ENCODE results near the gene GABRG3. TPM values are rescaled to one million over a fixed set of nuclear protein-coding genes. Genes with fewer than 3 reads are reported as not detected.

GABRG3 gene
- total RNA-seq, 1 experiment from 2014 or later = not detected

DNA sequence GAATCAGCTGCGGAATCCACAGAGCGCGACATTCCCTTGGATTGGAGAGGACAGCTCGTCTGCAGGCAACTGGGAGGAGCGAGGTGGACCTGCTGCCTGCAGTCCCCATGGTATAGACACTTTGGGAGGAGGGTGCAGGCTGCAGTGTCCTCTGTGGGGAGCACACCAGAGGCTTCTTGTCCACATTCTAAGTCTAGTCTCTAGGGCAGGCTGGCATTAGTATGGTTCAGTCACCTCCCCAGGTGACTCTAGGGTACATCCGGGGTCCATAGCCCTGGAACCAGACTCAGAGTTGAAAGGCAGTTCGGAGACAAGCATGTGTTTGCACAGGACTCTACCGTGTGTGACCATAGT is 118.2 kb downstream of the GABRG3 start:
- no peak for TF ChIP-seq CTCF (IDR thresholded peaks at IDR 0.05; ENCODE audit: unreplicated experiment)
- Mint-ChIP-seq H3K36me3 (ENCODE audit: insufficient read depth, unreplicated experiment) (no peaks in the 10 kb centered on the region), H3K27ac (ENCODE audit: unreplicated experiment) (no peak overlapping the region), H3K4me3 (ENCODE audit: low read depth, unreplicated experiment) (no peak overlapping the region), H3K27me3 (ENCODE audit: unreplicated experiment) (no peaks in the 10 kb centered on the region), H3K9me3 (ENCODE audit: low read depth, unreplicated experiment) (no peaks in the 10 kb centered on the region), H3K4me1 (ENCODE audit: low read depth, unreplicated experiment) (no peaks in the 10 kb centered on the region)
- CTCF ChIA-PET = no interaction called here
- no peak for DNase-seq
- intact Hi-C loops (cut with micrococcal nuclease; ENCODE audit: unreplicated experiment) = no loop called here
- BruUV-seq (replicated peaks) = no TSS peak

DNA sequence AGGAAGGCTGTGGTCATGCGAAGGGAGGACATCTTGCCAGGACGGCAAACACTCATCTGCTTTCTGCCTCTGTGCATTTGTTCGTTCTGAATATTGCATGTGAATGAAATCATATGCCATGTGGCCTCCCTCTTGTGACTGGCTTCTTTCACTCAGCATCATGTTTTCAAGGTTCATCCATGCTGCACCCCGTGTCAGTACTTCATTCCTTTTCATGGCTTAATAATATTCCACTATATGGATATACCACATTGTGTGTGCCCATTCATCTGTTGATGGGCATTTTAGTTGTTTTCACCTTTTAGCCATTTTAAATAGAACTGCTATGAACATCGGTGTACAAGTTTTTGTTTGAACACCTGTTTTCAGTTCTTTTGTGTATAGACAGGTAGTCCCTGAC is 118.7 kb downstream of the GABRG3 start:
- TF ChIP-seq CTCF (IDR thresholded peaks at IDR 0.05; ENCODE audit: unreplicated experiment) = no peak
- no peak overlapping the region for H3K4me3 Mint-ChIP-seq (ENCODE audit: low read depth, unreplicated experiment)
- CTCF ChIA-PET = no interaction called here
- H3K9me3 Mint-ChIP-seq (ENCODE audit: low read depth, unreplicated experiment) = no peaks in the 10 kb centered on the region
- H3K27ac Mint-ChIP-seq (ENCODE audit: unreplicated experiment) = no peak overlapping the region
- no peak for DNase-seq
- BruUV-seq (replicated peaks) = no TSS peak
- no peaks in the 10 kb centered on the region for H3K36me3 Mint-ChIP-seq (ENCODE audit: insufficient read depth, unreplicated experiment)
- no peaks in the 10 kb centered on the region for H3K27me3 Mint-ChIP-seq (ENCODE audit: unreplicated experiment)
- no peaks in the 10 kb centered on the region for H3K4me1 Mint-ChIP-seq (ENCODE audit: low read depth, unreplicated experiment)
- intact Hi-C loops (cut with micrococcal nuclease; ENCODE audit: unreplicated experiment) = no loop called here

DNA sequence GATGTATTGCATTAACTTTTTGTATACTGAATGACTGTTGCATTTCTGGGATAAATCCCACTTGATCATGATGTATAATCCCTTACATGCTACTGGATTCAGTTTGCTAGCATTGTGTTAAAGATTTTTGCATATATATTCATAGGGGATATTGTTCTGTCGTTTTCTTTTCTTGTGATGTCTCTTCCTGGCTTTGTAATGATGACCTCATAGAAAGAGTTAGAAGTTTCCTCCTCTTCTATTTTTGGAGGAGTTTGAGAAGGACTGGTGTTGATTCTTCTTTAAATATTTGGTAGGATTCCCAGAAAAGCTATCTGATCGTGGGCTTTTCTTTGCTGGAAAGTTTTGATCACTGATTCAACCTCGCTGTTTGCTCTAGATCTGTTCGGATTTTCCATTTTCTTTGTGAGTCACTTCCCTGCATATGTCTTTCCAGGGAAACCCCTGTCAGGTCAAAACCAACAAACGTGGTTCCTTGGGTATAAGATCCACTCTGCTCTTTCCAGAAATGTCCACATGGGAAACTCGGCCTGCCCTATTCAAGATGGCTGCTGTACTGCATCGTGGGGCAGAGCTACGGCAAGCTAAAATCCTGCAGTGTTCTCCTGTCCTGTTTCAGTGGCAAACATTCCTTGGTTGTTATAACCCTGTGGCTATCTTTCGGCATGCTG is 120.4 kb downstream of the GABRG3 start:
- H3K4me1 Mint-ChIP-seq (ENCODE audit: low read depth, unreplicated experiment) = no peaks in the 10 kb centered on the region

GRCh38 chr15:27092390-27092789 is 121.4 kb downstream of the GABRG3 start:
- intact Hi-C loops (cut with micrococcal nuclease; ENCODE audit: unreplicated experiment) = no loop called here
- H3K4me3 Mint-ChIP-seq (ENCODE audit: low read depth, unreplicated experiment) = no peak overlapping the region
- no peak overlapping the region for H3K27ac Mint-ChIP-seq (ENCODE audit: unreplicated experiment)
- no peaks in the 10 kb centered on the region for H3K4me1 Mint-ChIP-seq (ENCODE audit: low read depth, unreplicated experiment)
- no peaks in the 10 kb centered on the region for H3K36me3 Mint-ChIP-seq (ENCODE audit: insufficient read depth, unreplicated experiment)
- H3K9me3 Mint-ChIP-seq (ENCODE audit: low read depth, unreplicated experiment) = no peaks in the 10 kb centered on the region
- no peaks in the 10 kb centered on the region for H3K27me3 Mint-ChIP-seq (ENCODE audit: unreplicated experiment)
- CTCF ChIA-PET = no interaction called here
- no peak for DNase-seq
- TF ChIP-seq CTCF (IDR thresholded peaks at IDR 0.05; ENCODE audit: unreplicated experiment) = no peak
- no TSS peak for BruUV-seq (replicated peaks)

More for the DNA sequence above, 120.4 kb downstream of the GABRG3 start:
- H3K9me3 Mint-ChIP-seq (ENCODE audit: low read depth, unreplicated experiment) = no peaks in the 10 kb centered on the region
- DNase-seq = no peak
- CTCF ChIA-PET = interaction anchor here (0.6 kb wide), 1 partner anchor 610 kb away, joined by 3 read pairs; no protein-coding TSS in a partner anchor
- no peaks in the 10 kb centered on the region for H3K27me3 Mint-ChIP-seq (ENCODE audit: unreplicated experiment)
- no peak overlapping the region for H3K27ac Mint-ChIP-seq (ENCODE audit: unreplicated experiment)
- TF ChIP-seq CTCF (IDR thresholded peaks at IDR 0.05; ENCODE audit: unreplicated experiment) = no peak
- no peaks in the 10 kb centered on the region for H3K36me3 Mint-ChIP-seq (ENCODE audit: insufficient read depth, unreplicated experiment)
- H3K4me3 Mint-ChIP-seq (ENCODE audit: low read depth, unreplicated experiment) = no peak overlapping the region
- no TSS peak for BruUV-seq (replicated peaks)
- intact Hi-C loops (cut with micrococcal nuclease; ENCODE audit: unreplicated experiment) = no loop called here

All from Calu3 (cell line).